A549 (cell line): Measurements from ENCODE around the gene ZNF423.

Experiments used
- CHD4 ChIP-seq: fragments of 200-600 bp; sonication (generic); IDR thresholded peaks from 2 replicates; pipeline ENCODE4 v1.6.1; 2016; ENCODE audit warnings: antibody characterized with exemption, mild to moderate bottlenecking, borderline replicate concordance
- E2F6 ChIP-seq: IDR thresholded peaks from 2 replicates; pipeline ENCODE4 v1.6.1; 2012; ENCODE audit warnings: low read depth, borderline replicate concordance
- EP300 ChIP-seq, 2 experiments: fragments of >200 bp; sonication (Bioruptor Twin); formaldehyde crosslinking; IDR thresholded peaks; 2 replicates in 1 of 2; 3 replicates in 1 of 2; pipeline ENCODE4 v1.6.1; 2016 to 2017
- HDAC2 ChIP-seq: fragments of 200-600 bp; sonication (generic); IDR thresholded peaks from 2 replicates; pipeline ENCODE4 v1.6.1; 2016
- MAFK ChIP-seq: fragments of 450-650 bp; IDR thresholded peaks from 2 replicates; pipeline ENCODE4 v1.6.1; 2014; ENCODE audit not compliant: partially characterized antibody
- NR3C1 ChIP-seq: fragments of >200 bp; sonication (Bioruptor Twin); formaldehyde crosslinking; IDR thresholded peaks from 3 replicates; pipeline ENCODE4 v1.6.1; 2017
- POLR2A ChIP-seq: IDR thresholded peaks from 2 replicates; pipeline ENCODE4 v1.6.1; 2012; ENCODE audit warnings: mild to moderate bottlenecking, low read length
- POLR2AphosphoS2 ChIP-seq: conservative IDR thresholded peaks from 2 replicates; pipeline ENCODE4 v1.6.1; 2012; ENCODE audit warnings: low read length, improper control_type of control experiment, inconsistent platforms
- SMC3 ChIP-seq: fragments of >200 bp; sonication (Bioruptor Twin); formaldehyde crosslinking; IDR thresholded peaks from 3 replicates; pipeline ENCODE4 v1.6.1; 2018; ENCODE audit warnings: inconsistent platforms

GRCh38 chr16:49594685-49595498 lies 261.0 kb downstream of the ZNF423 start:
- TF ChIP-seq E2F6 = no peak
- no peak for TF ChIP-seq EP300 (IDR thresholded peaks at IDR 0.05)
- no peak for TF ChIP-seq SMC3
- no peak for TF ChIP-seq NR3C1
- TF ChIP-seq POLR2A = no peak
- TF ChIP-seq MAFK = no peak
- no peak for TF ChIP-seq POLR2AphosphoS2
- TF ChIP-seq CHD4 = no peak
- no peak for TF ChIP-seq HDAC2
